ENCODE data around the gene SART1. TPM values are rescaled to one million over a fixed set of nuclear protein-coding genes. Genes with fewer than 3 reads are reported as not detected.

The SART1 gene
- total and polyA plus RNA-seq, 7 donors, result 22.2 to 50.0 (median 36.7) TPM

DNA sequence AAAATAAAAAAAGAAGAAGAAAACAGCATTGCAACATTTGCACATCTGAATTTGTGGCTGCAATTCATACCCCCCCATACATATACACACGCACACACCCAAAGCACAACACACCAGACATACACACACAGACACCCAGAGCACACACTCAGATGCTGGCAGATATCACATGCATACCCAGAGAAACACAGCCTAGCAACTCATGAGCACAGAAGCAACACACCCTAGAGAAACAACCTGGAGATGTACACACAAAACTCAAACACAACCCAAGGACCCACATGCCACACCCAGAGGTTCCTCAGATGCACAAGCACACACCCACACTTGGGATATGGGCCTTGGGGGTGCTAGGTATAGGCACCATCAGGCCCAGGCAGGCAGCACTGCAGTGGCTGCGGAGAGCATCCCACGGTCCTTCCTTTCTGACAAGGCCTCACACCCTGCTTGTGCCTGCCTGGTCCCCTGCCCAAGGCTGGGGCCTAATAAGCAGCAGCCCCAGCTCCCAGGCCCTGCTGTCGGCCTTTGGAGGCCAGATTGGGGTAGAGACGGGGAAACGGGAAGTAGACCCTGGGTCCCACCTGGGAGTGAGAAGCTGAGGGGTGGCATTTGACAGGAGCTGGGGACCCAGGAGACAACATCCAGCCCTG, 53.4 kb downstream of the SART1 start:
- TF ChIP-seq POLR2AphosphoS5 (IDR thresholded peaks at IDR 0.05) (no peak), EP300 (IDR thresholded peaks at IDR 0.05) (no peak), POLR2A (IDR thresholded peaks at IDR 0.05) (no peak)
- TF ChIP-seq, protein P1, sequence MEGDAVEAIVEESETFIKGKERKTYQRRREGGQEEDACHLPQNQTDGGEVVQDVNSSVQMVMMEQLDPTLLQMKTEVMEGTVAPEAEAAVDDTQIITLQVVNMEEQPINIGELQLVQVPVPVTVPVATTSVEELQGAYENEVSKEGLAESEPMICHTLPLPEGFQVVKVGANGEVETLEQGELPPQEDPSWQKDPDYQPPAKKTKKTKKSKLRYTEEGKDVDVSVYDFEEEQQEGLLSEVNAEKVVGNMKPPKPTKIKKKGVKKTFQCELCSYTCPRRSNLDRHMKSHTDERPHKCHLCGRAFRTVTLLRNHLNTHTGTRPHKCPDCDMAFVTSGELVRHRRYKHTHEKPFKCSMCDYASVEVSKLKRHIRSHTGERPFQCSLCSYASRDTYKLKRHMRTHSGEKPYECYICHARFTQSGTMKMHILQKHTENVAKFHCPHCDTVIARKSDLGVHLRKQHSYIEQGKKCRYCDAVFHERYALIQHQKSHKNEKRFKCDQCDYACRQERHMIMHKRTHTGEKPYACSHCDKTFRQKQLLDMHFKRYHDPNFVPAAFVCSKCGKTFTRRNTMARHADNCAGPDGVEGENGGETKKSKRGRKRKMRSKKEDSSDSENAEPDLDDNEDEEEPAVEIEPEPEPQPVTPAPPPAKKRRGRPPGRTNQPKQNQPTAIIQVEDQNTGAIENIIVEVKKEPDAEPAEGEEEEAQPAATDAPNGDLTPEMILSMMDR (IDR thresholded peaks at IDR 0.05), result no peak
- no peaks in the 10 kb centered on the region for H3K9me3 ChIP-seq
- peaks cover 15 to 29% (median 27%) of the 10 kb centered on the region in 3 donors for H3K27me3 ChIP-seq
- H3K27ac ChIP-seq, result no peak overlapping the region
- WGBS, 2 donors, result 91 to 93% methylated on average over 6 of the region's 6 CpGs
- no peak overlapping the region for H3K4me3 ChIP-seq
- peaks cover 0 to 11% (median 8%) of the 10 kb centered on the region in 4 donors for H3K4me1 ChIP-seq
- intact Hi-C loops (cut with DNase I), result no loop called here
- no peaks in the 10 kb centered on the region for H3K36me3 ChIP-seq
- DNase-seq, result no peak

DNA sequence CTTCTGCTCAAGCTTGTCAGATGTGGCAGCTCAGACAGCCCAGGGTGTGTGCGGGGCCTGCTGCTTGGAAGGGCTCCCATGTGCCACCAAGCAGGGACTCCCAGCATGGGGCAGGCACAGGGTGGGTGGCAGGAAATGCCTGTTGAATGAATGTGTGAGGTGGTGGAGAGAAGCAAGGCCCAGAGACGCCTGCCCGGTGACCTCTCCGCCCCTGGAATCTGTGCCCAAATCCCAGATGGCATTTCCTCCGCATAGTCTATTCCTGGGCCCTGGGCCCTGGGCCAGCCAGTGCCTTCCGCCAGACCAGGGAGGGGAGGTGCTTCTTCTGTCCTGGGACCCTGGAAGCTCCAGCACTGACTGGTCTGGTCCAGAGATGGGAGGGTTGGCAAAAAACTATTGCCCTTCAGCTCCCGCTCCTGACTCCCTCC, 53.9 kb downstream of the SART1 start:
- H3K9me3 ChIP-seq, result no peaks in the 10 kb centered on the region
- peaks cover 15 to 29% (median 27%) of the 10 kb centered on the region in 3 donors for H3K27me3 ChIP-seq
- H3K4me3 ChIP-seq, result no peak overlapping the region
- intact Hi-C loops (cut with DNase I), result no loop called here
- WGBS, 2 donors, result 89 to 93% methylated on average over 7 of the region's 7 CpGs
- TF ChIP-seq EP300 (IDR thresholded peaks at IDR 0.05) (no peak), POLR2A (IDR thresholded peaks at IDR 0.05) (no peak), POLR2AphosphoS5 (IDR thresholded peaks at IDR 0.05) (no peak)
- H3K27ac ChIP-seq, result no peak overlapping the region
- no peak for DNase-seq
- H3K36me3 ChIP-seq, result no peaks in the 10 kb centered on the region
- peaks cover 0 to 11% (median 8%) of the 10 kb centered on the region in 4 donors for H3K4me1 ChIP-seq

DNA sequence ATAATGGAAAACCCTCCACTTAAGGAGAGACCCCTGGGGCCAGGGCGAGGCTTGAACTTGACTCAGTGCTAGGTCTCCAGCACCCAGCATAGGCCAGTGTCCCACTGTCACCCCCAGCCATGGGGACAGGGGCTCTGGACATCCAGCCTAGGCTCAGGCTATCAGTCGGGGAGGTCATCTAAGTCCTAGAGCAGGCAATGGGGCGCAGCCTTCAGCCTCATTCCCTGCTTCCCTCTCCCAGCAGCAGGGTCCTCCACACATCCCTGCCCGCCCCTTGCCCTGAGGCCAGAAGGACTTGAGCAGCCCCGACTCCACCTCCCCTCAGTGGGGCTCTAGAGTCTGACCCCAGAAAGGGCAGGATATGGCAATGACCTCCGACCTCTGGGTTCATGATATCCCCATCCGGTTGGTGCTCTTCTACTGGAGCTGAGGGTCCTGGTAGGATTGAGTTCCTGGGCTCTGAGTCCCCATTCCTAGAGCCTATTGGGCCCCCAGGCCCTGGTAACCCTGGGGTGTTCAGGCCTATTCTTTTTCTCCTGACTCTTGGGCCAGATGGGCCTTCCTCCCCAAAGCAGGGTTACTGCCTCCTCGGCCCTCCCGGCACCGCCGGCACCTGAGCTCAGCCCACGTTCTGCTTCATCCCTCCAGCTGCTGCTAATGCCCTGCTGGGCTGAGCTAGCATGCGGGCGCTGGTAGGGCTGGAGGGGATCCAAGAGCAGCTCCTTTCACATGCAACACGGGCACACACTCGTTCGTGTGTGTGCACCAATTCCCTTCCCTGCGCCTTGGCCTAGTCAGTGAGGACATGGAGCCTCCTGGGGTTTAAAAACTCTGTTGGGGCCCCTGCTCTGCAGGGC, 54.6 kb downstream of the SART1 start:
- no peak for DNase-seq
- Histone ChIP-seq H3K27me3 (peaks cover 15 to 29% (median 27%) of the 10 kb centered on the region in 3 donors), H3K36me3 (no peaks in the 10 kb centered on the region), H3K27ac (no peak overlapping the region), H3K4me3 (no peak overlapping the region), H3K4me1 (peaks cover 0 to 11% (median 8%) of the 10 kb centered on the region in 4 donors), H3K9me3 (no peaks in the 10 kb centered on the region)
- TF ChIP-seq POLR2AphosphoS5 (IDR thresholded peaks at IDR 0.05), result no peak
- intact Hi-C loops (cut with DNase I), result no loop called here
- 85 to 90% methylated on average over 18 of the region's 18 CpGs for WGBS, 2 donors

DNA sequence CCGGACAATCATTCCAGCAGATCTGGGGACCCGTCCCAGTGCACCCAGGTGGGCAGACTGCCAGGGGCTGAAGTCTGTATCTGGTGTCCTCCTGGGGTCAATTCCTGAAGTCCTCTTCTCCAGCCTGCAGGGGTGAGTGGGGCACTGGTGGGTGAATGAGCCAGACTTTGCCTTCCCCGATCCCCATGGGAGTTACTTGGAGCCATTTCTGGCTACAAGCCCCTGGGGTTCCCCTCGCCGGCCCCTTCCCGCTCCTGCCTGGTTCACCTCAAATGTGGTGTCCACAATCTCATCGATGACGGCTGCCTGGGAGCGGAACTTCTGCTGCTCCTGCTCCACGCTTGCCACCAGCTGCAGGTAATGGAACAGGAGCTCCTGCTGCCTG, 55.3 kb downstream of the SART1 start:
- Histone ChIP-seq H3K27me3 (peaks cover 13 to 24% (median 22%) of the 10 kb centered on the region in 3 donors), H3K4me3 (no peak overlapping the region), H3K36me3 (no peaks in the 10 kb centered on the region), H3K27ac (no peak overlapping the region), H3K4me1 (peaks cover 0 to 6% (median 5%) of the 10 kb centered on the region in 4 donors), H3K9me3 (no peaks in the 10 kb centered on the region)
- intact Hi-C loops (cut with DNase I), result no loop called here
- DNase-seq, result no peak
- TF ChIP-seq POLR2AphosphoS5 (IDR thresholded peaks at IDR 0.05), result no peak
- no peak for TF ChIP-seq EP300 (IDR thresholded peaks at IDR 0.05)
- TF ChIP-seq, protein P1 (IDR thresholded peaks at IDR 0.05), result no peak
- TF ChIP-seq POLR2A (IDR thresholded peaks at IDR 0.05), result no peak
- WGBS, 2 donors, result 89 to 90% methylated on average over 10 of the region's 10 CpGs

DNA sequence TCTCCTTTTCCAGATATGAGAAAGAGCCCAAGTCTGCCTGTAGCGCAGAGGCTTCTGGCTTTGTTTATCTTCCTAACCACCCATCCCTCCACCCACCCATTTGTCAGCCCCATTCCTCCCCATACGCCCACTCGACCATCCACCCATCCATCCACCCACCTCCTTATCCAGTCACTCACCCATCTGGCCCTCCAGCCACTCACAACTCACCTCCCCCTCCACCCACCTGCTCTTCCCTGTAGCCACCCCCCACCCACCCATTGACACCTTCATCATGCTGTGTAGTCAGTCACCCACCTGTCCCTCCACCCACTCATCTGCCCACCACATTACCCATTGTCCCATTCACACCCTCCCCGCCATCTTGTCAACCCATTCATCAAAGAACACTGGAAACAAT, 55.8 kb downstream of the SART1 start:
- H3K4me1 ChIP-seq, result peaks cover 0 to 4% (median 3%) of the 10 kb centered on the region in 4 donors
- WGBS, 2 donors, result 69 to 87% methylated on average over 4 of the region's 4 CpGs
- H3K36me3 ChIP-seq, result no peaks in the 10 kb centered on the region
- H3K27me3 ChIP-seq, result peaks cover 7 to 18% (median 17%) of the 10 kb centered on the region in 3 donors
- no peak overlapping the region for H3K4me3 ChIP-seq
- DNase-seq, result no peak
- H3K27ac ChIP-seq, result no peak overlapping the region
- H3K9me3 ChIP-seq, result no peaks in the 10 kb centered on the region
- no peak for TF ChIP-seq POLR2AphosphoS5 (IDR thresholded peaks at IDR 0.05)
- TF ChIP-seq, protein P1 (IDR thresholded peaks at IDR 0.05), result no peak
- no peak for TF ChIP-seq EP300 (IDR thresholded peaks at IDR 0.05)
- TF ChIP-seq POLR2A (IDR thresholded peaks at IDR 0.05), result no peak
- intact Hi-C loops (cut with DNase I), result no loop called here

Measured in sigmoid colon (tissue), 7 donors.